SK-N-SH (cell line): ENCODE results near the gene CFAP68. TPM values are rescaled to one million over a fixed set of nuclear protein-coding genes. Genes with fewer than 3 reads are reported as not detected.

ENCODE experiments used
- CTCF ChIA-PET: fragments of 300-600, 350-600 bp; formaldehyde crosslinking; extraction: SDS; loops from one replicate; lab custom pipeline; 2021; lab: Yijun Ruan, JAX
- POLR2A ChIA-PET: fragments of 350-600 bp; sonication (Branson Sonifier 250); formaldehyde crosslinking; extraction: SDS; loops from one replicate; lab custom pipeline; 2020; ENCODE audit warnings: antibody characterized with exemption, inconsistent platforms; lab: Yijun Ruan, JAX
- DNase-seq: peaks from one replicate; pipeline ENCODE4 v3.0.0; 2012
- H2AFZ ChIP-seq: fragments of 200-600 bp; sonication (generic); 2 replicates; pipeline ENCODE4 v1.8.1; 2016; ENCODE audit warnings: antibody characterized with exemption, mild to moderate bottlenecking, low read depth
- H3F3A ChIP-seq: fragments of 200-600 bp; sonication (generic); replicated peaks from 2 replicates; pipeline ENCODE3; 2016; ENCODE audit warnings: antibody characterized with exemption, mild to moderate bottlenecking; ENCODE audit not compliant: insufficient read depth
- H3K27ac ChIP-seq, 2 experiments: fragments of 200-500 bp in 1 of 2; fragments of 200-600 bp in 1 of 2; sonication (Bioruptor generic) in 1 of 2; sonication (generic), shearing (Covaris generic) in 1 of 2; 2 replicates each; pipeline versions ENCODE4 v1.5.1 to v1.6.1; 2014 to 2016; ENCODE audit warnings: low read depth in 2 of 2, inconsistent platforms in 1 of 2, low read length in 1 of 2, mild to moderate bottlenecking in 1 of 2, mixed read lengths in 1 of 2
- H3K27me3 ChIP-seq: fragments of 200-600 bp; sonication (generic), shearing (Covaris generic); 2 replicates; pipeline ENCODE4 v1.6.1; 2016; ENCODE audit warnings: mixed run types; ENCODE audit not compliant: insufficient read depth
- H3K36me3 ChIP-seq, 2 experiments: fragments of 200-500 bp in 1 of 2; fragments of 200-600 bp in 1 of 2; sonication (Bioruptor generic) in 1 of 2; sonication (generic) in 1 of 2; replicated peaks in 1 of 2; 2 replicates each; pipeline versions ENCODE3 to v1.5.1; 2014 to 2016; ENCODE audit warnings: low read length in 1 of 2, mild to moderate bottlenecking in 1 of 2; ENCODE audit not compliant: insufficient read depth in 2 of 2, control insufficient read depth in 1 of 2
- H3K4me1 ChIP-seq, 2 experiments: fragments of 200-500 bp in 1 of 2; fragments of 200-600 bp in 1 of 2; sonication (Bioruptor generic) in 1 of 2; sonication (generic), shearing (Covaris generic) in 1 of 2; 2 replicates each; pipeline versions ENCODE4 v1.5.1 to v1.6.1; 2014 to 2016; ENCODE audit warnings: low read depth in 1 of 2, low read length in 1 of 2, mixed run types in 1 of 2; ENCODE audit not compliant: insufficient read depth in 2 of 2, control insufficient read depth in 1 of 2
- H3K4me2 ChIP-seq: fragments of 200-600 bp; sonication (generic), shearing (Covaris generic); 2 replicates; pipeline ENCODE4 v1.6.1; 2017; ENCODE audit warnings: mixed run types
- H3K4me3 ChIP-seq, 2 experiments: fragments of 200-500 bp in 1 of 2; fragments of 200-600 bp in 1 of 2; sonication (Bioruptor generic) in 1 of 2; sonication (generic), shearing (Covaris generic) in 1 of 2; 2 replicates each; pipeline versions ENCODE4 v1.5.1 to v1.8.1; 2014 to 2016; ENCODE audit warnings: low read depth in 2 of 2, inconsistent platforms in 1 of 2, low read length in 1 of 2, mild to moderate bottlenecking in 1 of 2, mixed read lengths in 1 of 2, moderate library complexity in 1 of 2
- H3K79me2 ChIP-seq: fragments of 200-600 bp; sonication (generic); 2 replicates; pipeline ENCODE4 v1.8.1; 2017; ENCODE audit warnings: mild to moderate bottlenecking; ENCODE audit not compliant: insufficient read depth
- H3K9ac ChIP-seq: fragments of 200-600 bp; sonication (generic); 2 replicates; pipeline ENCODE4 v1.6.1; 2017; ENCODE audit warnings: mixed run types
- H3K9me2 ChIP-seq: fragments of 200-600 bp; sonication (generic); 2 replicates; pipeline ENCODE4 v1.6.1; 2017; ENCODE audit warnings: mixed run types
- H3K9me3 ChIP-seq: fragments of 200-600 bp; sonication (generic); 2 replicates; pipeline ENCODE4 v1.6.1; 2017; ENCODE audit warnings: mixed run types, mild to moderate bottlenecking, moderate library complexity
- H4K20me1 ChIP-seq: fragments of 200-600 bp; sonication (generic); 2 replicates; pipeline ENCODE4 v1.6.1; 2017; ENCODE audit warnings: mild to moderate bottlenecking, mixed run types; ENCODE audit not compliant: insufficient read depth
- CHD2 ChIP-seq: fragments of 150-350 bp; IDR thresholded peaks from 2 replicates; pipeline ENCODE4 v1.6.1; 2018; ENCODE audit warnings: low read length; ENCODE audit not compliant: partially characterized antibody
- ELF1 ChIP-seq: IDR thresholded peaks from 2 replicates; pipeline ENCODE4 v1.4.0; 2012
- EP300 ChIP-seq, 2 experiments: IDR thresholded peaks; 2 replicates each; pipeline versions ENCODE4 v1.4.0 to v1.6.1; 2012; ENCODE audit warnings: borderline replicate concordance in 1 of 2, low read depth in 1 of 2, low read length in 1 of 2
- EZH2phosphoT487 ChIP-seq: fragments of 200-600 bp; sonication (generic); IDR thresholded peaks from 2 replicates; pipeline ENCODE4 v1.6.1; 2017; ENCODE audit warnings: low read depth, mixed run types, mild to moderate bottlenecking, antibody characterized with exemption, moderate library complexity, borderline replicate concordance
- FOXJ3 ChIP-seq: sonication (generic); formaldehyde crosslinking; IDR thresholded peaks from 2 replicates; pipeline ENCODE4 v1.5.1; 2020; ENCODE audit warnings: mild to moderate bottlenecking, missing genetic modification reagents
- GABPA ChIP-seq: IDR thresholded peaks from 2 replicates; pipeline ENCODE4 v1.4.0; 2012; ENCODE audit warnings: low read depth, mild to moderate bottlenecking
- MEF2A ChIP-seq: IDR thresholded peaks from 2 replicates; pipeline ENCODE4 v1.4.0; 2012; ENCODE audit warnings: low read depth, borderline replicate concordance
- MXI1 ChIP-seq: IDR thresholded peaks from 2 replicates; pipeline ENCODE4 v1.6.1; 2012; ENCODE audit warnings: mild to moderate bottlenecking, low read depth, low read length, improper control_type of control experiment
- NFIC ChIP-seq: IDR thresholded peaks from 2 replicates; pipeline ENCODE4 v1.4.0; 2012; ENCODE audit warnings: borderline replicate concordance
- NRF1 ChIP-seq: IDR thresholded peaks from 2 replicates; pipeline ENCODE4 v1.6.1; 2012; ENCODE audit warnings: low read depth, mild to moderate bottlenecking, low read length
- PBX3 ChIP-seq: IDR thresholded peaks from 2 replicates; pipeline ENCODE4; 2012
- RCOR1 ChIP-seq: fragments of 150-350 bp; IDR thresholded peaks from 2 replicates; pipeline ENCODE4 v1.6.1; 2017; ENCODE audit warnings: antibody characterized with exemption, low read length
- RXRA ChIP-seq: IDR thresholded peaks from 2 replicates; pipeline ENCODE4 v1.4.0; 2012; ENCODE audit warnings: low read depth, mild to moderate bottlenecking, borderline replicate concordance
- SIN3A ChIP-seq: IDR thresholded peaks from 2 replicates; pipeline ENCODE4 v1.6.1; 2012; ENCODE audit warnings: low read depth, mild to moderate bottlenecking, low read length, moderate library complexity, borderline replicate concordance
- TAF1 ChIP-seq: IDR thresholded peaks from 2 replicates; pipeline ENCODE4 v1.6.1; 2012; ENCODE audit warnings: low read depth, mild to moderate bottlenecking, low read length, moderate library complexity, borderline replicate concordance
- TCF12 ChIP-seq: IDR thresholded peaks from 2 replicates; pipeline ENCODE4 v1.4.0; 2012
- USF2 ChIP-seq: fragments of 150-350 bp; IDR thresholded peaks from 2 replicates; pipeline ENCODE4 v1.6.1; 2017; ENCODE audit warnings: antibody characterized with exemption, low read length, low read depth, borderline replicate concordance
- YY1 ChIP-seq: IDR thresholded peaks from 2 replicates; pipeline ENCODE4 v1.4.0; 2012; ENCODE audit warnings: low read depth, mild to moderate bottlenecking
- WGBS: methylation state at CpG from one replicate; pipeline ENCODE4 v1.1.6; 2017; ENCODE audit warnings: low lambda C conversion rate; 5-methylcytosine and 5-hydroxymethylcytosine counted together
- polyA plus RNA-seq, 3 experiments: library from polyadenylated mRNA; depleted of rRNA; stranded (reverse); fragments of >200 nt; gene quantifications; 2 replicates each; pipeline ENCODE4 v1.2.3, GENCODE V29; 2012

The CFAP68 gene
- polyA plus RNA-seq, 1 of the 3 experiments (the other 2 are of a cell fraction): 61.2 TPM

GRCh38 chr11:111918390-111919256 lies 39.3 kb downstream of the CFAP68 start, which contains the start of gene C11orf52:
TSS of gene C11orf52 (plus strand) at chr11:111918913. CDS start at chr11:111918973, 60 bp downstream.
- Histone ChIP-seq H3K36me3 (no peaks in the 10 kb centered on the region), H3K9me3 (no peaks in the 10 kb centered on the region), H3F3A (peaks cover 11% of the 10 kb centered on the region), H3K9ac (no peak within 1 kb of the TSS), H4K20me1 (no peaks in the 10 kb centered on the region), H3K79me2 (no peaks in the 10 kb centered on the region), H3K27me3 (no peaks in the 10 kb centered on the region), H3K4me1 (peaks cover 0 to 20% of the 10 kb centered on the region in 2 experiments), H3K9me2 (no peaks in the 10 kb centered on the region), H3K4me2 (no peak within 1 kb of the TSS), H3K4me3 (no peak within 1 kb of the TSS), H3K27ac (no peak within 1 kb of the TSS), H2AFZ (no peak within 1 kb of the TSS; the same call in 1 of the 2 replicates)
- WGBS: 89% methylated on average over 19 of the region's 19 CpGs
- ChIA-PET CTCF (interaction anchor here (1.1 to 1.4 kb wide), 2 partner anchors 13 to 17 kb away, joined by 3 read pairs; no protein-coding TSS in a partner anchor), POLR2A (interaction anchor here (1.4 kb wide), 1 partner anchor 8 kb away, joined by 3 read pairs; no protein-coding TSS in a partner anchor)
- TF ChIP-seq RXRA: no peak
- TF ChIP-seq RCOR1: no peak
- TF ChIP-seq EP300 (IDR thresholded peaks at IDR 0.05; ENCODE audit: borderline replicate concordance in 1 of 2, low read depth in 1 of 2, low read length in 1 of 2): no peak
- no peak for TF ChIP-seq MXI1
- no peak for TF ChIP-seq NFIC
- TF ChIP-seq USF2: no peak
- no peak for TF ChIP-seq TAF1
- no peak for TF ChIP-seq NRF1
- no peak for TF ChIP-seq MEF2A
- no peak for TF ChIP-seq SIN3A
- no peak for TF ChIP-seq EZH2phosphoT487
- no peak for TF ChIP-seq PBX3
- TF ChIP-seq GABPA: no peak
- no peak for TF ChIP-seq FOXJ3 (CRISPR knock-in tag)
- no peak for TF ChIP-seq YY1
- TF ChIP-seq ELF1: no peak
- TF ChIP-seq TCF12: no peak
- no peak for TF ChIP-seq CHD2
- no peak for DNase-seq
